Measurements from ENCODE around the gene WWOX.

The WWOX gene

GRCh38 chr16:78656887-78657286, 557.4 kb downstream of the WWOX start:
- FAIRE-seq (no peak), DNase-seq (ENCODE audit: insufficient read length, low spot score) (no peak)
- no peak for TF ChIP-seq CTCF (IDR thresholded peaks at IDR 0.05; ENCODE audit: insufficient read depth, missing control alignments)

GRCh38 chr16:78659216-78659615, 559.8 kb downstream of the WWOX start:
- no peak for DNase-seq (ENCODE audit: insufficient read length, low spot score)
- no peak for TF ChIP-seq CTCF (IDR thresholded peaks at IDR 0.05; ENCODE audit: insufficient read depth, missing control alignments)
- no peak for FAIRE-seq

GRCh38 chr16:78659668-78660217, 560.3 kb downstream of the WWOX start:
- no peak for DNase-seq (ENCODE audit: insufficient read length, low spot score)
- no peak for TF ChIP-seq CTCF (IDR thresholded peaks at IDR 0.05; ENCODE audit: insufficient read depth, missing control alignments)
- FAIRE-seq, result no peak

GRCh38 chr16:78660795-78661194, 561.3 kb downstream of the WWOX start:
- no peak for TF ChIP-seq CTCF (IDR thresholded peaks at IDR 0.05; ENCODE audit: insufficient read depth, missing control alignments)
- DNase-seq (ENCODE audit: insufficient read length, low spot score), result no peak
- FAIRE-seq, result no peak

- TF ChIP-seq CTCF (IDR thresholded peaks at IDR 0.05; ENCODE audit: insufficient read depth, missing control alignments), result no peak
- FAIRE-seq, result no peak
- DNase-seq (ENCODE audit: insufficient read length, low spot score), result no peak
Observed at GRCh38 chr16:78663690-78664089, 564.2 kb downstream of the WWOX start.

- TF ChIP-seq CTCF (IDR thresholded peaks at IDR 0.05; ENCODE audit: insufficient read depth, missing control alignments), result no peak
- FAIRE-seq, result no peak
Observed at GRCh38 chr16:78664811-78665772, 565.6 kb downstream of the WWOX start.

GRCh38 chr16:78666318-78666717, 566.9 kb downstream of the WWOX start:
- no peak for TF ChIP-seq CTCF (IDR thresholded peaks at IDR 0.05; ENCODE audit: insufficient read depth, missing control alignments)
- FAIRE-seq (no peak), DNase-seq (ENCODE audit: insufficient read length, low spot score) (no peak)

More at GRCh38 chr16:78664811-78665772, 565.6 kb downstream of the WWOX start:
- no peak for DNase-seq (ENCODE audit: insufficient read length, low spot score)
